Spleen (tissue), 7 donors: ENCODE results near the gene HINFP.

Experiments used
- POLR2A ChIP-seq, 3 donors: fragments of 450-650 bp; IDR thresholded peaks; one replicate each; pipeline ENCODE4 v1.5.1; 2017; ENCODE audit warnings: antibody characterized with exemption in 3 of 3, mild to moderate bottlenecking in 1 of 3
- TF ChIP-seq, protein P1 (sequence below), 11 experiments: fragments of 200-600 bp in 7 of 11; fragments of 450-650 bp in 4 of 11; sonication (generic) in 4 of 11; IDR thresholded peaks in 8 of 11; conservative IDR thresholded peaks in 3 of 11; 1 replicate in 7 of 11; 2 replicates in 4 of 11; pipeline versions ENCODE4 v1.4.0 to v1.8.0; 2016 to 2021; ENCODE audit warnings: antibody characterized with exemption in 11 of 11, inconsistent platforms in 4 of 11, mild to moderate bottlenecking in 1 of 11
- donor health status: DM: no; HTN: no; CAD: no; lungs with moderate emphysema.
- donor health status: DM: no; HTN: no; CAD: no.
- donor health status: DM: no; HTN: no; CAD: no.

DNA sequence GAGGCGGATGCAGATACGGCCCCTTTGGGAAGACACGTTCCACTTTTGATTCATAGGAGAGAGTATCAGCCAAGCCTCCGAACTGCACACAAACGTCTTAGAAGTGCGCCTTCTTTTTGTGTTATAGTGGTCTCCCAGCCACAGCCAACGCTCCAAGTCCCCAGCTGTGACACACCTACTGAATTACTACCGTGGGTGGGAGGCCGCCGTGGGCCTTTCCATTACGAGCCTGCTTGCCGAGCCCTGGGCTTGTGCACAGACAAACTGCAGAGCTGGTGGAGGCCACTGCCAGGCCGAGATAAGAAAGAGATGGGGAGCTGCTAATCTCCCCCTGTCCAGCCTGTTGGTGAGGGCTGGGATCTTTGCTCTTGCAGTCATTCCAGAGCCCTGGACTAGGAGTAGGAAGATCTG is 35.9 kb upstream of the HINFP start:
- TF ChIP-seq, protein P1, sequence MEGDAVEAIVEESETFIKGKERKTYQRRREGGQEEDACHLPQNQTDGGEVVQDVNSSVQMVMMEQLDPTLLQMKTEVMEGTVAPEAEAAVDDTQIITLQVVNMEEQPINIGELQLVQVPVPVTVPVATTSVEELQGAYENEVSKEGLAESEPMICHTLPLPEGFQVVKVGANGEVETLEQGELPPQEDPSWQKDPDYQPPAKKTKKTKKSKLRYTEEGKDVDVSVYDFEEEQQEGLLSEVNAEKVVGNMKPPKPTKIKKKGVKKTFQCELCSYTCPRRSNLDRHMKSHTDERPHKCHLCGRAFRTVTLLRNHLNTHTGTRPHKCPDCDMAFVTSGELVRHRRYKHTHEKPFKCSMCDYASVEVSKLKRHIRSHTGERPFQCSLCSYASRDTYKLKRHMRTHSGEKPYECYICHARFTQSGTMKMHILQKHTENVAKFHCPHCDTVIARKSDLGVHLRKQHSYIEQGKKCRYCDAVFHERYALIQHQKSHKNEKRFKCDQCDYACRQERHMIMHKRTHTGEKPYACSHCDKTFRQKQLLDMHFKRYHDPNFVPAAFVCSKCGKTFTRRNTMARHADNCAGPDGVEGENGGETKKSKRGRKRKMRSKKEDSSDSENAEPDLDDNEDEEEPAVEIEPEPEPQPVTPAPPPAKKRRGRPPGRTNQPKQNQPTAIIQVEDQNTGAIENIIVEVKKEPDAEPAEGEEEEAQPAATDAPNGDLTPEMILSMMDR (IDR thresholded peaks at IDR 0.05 in 8 of 11, conservative IDR thresholded peaks at IDR 0.05 in 3 of 11): no peak
- no peak for TF ChIP-seq POLR2A (IDR thresholded peaks at IDR 0.05)
